GM20000 (cell line): Measurements from ENCODE around the gene TRIM43B.
"Not testable (repeated sequence)": the region's sequence is repeated elsewhere in the genome, so short reads cannot be mapped to it uniquely, and the experiment has no call there.

Source experiments
- DNase-seq: peaks from one replicate; pipeline ENCODE4 v3.0.0; 2012; ENCODE audit warnings: low spot score
- TF ChIP-seq, protein P1 (sequence below): IDR thresholded peaks from 2 replicates; pipeline ENCODE4 v1.5.1; 2012; ENCODE audit warnings: mild to moderate bottlenecking, control low read depth; ENCODE audit errors: extremely low read depth, missing control alignments

The TRIM43B gene

DNA sequence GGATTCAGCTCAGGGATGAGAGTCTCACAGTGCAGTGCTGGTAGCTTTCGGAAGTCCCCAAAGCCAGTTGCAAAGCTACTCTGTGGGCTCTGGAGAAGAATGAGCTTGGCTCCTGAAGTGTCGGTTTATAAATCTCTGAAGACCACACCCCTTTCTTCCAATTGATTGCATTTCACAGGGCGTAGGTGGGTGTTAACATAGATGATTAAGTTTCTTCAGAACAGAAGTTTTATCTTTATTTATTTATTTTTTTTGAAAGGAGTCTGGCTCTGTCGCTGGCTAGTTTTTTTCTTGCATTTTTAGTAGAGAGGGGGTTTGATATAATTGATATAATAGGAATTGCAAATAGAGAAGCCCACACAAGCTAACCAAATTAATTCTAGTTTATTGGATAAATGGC lies at the start of gene TRIM43B:
Gene TRIM43B, minus strand, starts transcription at position 101 of the 400 bp plus-strand sequence. CDS start 2,040 bp downstream, outside the sequence.
- not testable (repeated sequence) for DNase-seq

DNA sequence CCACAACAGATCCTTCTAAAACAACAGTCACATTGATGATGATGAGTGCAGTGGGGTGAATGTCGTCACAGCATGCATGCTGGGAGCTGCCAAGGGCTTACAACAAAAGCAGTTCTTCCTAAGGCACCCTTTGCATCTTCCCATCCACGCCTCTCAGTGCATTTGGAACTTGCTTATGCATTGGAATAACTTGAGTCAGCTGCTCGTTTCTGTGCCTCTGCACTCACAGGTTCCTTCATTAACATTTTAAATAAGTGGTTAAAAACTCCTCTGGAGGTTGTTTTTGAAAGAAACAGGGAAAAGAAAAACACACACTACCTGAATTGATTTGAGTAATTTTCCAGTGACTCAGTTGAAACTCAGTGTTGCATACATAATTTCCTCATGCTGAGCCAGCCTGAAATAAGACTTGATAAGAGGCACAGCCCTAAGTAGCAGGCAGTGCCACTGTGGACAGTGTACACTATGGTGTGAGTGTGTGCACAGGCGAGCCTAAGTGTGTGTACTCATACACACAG lies 46.8 kb upstream of the TRIM43B start:
- TF ChIP-seq, protein P1, sequence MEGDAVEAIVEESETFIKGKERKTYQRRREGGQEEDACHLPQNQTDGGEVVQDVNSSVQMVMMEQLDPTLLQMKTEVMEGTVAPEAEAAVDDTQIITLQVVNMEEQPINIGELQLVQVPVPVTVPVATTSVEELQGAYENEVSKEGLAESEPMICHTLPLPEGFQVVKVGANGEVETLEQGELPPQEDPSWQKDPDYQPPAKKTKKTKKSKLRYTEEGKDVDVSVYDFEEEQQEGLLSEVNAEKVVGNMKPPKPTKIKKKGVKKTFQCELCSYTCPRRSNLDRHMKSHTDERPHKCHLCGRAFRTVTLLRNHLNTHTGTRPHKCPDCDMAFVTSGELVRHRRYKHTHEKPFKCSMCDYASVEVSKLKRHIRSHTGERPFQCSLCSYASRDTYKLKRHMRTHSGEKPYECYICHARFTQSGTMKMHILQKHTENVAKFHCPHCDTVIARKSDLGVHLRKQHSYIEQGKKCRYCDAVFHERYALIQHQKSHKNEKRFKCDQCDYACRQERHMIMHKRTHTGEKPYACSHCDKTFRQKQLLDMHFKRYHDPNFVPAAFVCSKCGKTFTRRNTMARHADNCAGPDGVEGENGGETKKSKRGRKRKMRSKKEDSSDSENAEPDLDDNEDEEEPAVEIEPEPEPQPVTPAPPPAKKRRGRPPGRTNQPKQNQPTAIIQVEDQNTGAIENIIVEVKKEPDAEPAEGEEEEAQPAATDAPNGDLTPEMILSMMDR = no peak
- no peak for DNase-seq

DNA sequence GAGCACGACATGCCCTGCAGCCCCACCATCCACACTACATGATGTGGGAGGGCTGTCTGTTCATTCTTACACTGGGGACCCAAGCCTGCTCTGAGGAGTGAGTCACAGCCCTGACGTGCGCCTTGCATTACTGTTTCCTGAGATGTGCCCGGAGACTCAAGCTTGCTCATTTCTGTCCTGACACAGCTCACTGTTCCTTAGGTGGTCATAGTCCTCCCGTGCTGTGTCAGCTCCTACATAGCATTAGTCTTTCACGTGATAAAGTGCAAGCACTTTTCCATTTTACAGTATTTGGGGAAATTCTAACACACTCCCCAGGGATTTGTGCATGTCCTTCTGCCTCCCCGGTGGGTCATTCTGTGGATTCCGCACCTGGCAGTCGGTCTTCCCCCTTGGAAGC lies 46.2 kb upstream of the TRIM43B start:
- TF ChIP-seq, protein P1 = no peak
- peak; percentile 61 for DNase-seq

DNA sequence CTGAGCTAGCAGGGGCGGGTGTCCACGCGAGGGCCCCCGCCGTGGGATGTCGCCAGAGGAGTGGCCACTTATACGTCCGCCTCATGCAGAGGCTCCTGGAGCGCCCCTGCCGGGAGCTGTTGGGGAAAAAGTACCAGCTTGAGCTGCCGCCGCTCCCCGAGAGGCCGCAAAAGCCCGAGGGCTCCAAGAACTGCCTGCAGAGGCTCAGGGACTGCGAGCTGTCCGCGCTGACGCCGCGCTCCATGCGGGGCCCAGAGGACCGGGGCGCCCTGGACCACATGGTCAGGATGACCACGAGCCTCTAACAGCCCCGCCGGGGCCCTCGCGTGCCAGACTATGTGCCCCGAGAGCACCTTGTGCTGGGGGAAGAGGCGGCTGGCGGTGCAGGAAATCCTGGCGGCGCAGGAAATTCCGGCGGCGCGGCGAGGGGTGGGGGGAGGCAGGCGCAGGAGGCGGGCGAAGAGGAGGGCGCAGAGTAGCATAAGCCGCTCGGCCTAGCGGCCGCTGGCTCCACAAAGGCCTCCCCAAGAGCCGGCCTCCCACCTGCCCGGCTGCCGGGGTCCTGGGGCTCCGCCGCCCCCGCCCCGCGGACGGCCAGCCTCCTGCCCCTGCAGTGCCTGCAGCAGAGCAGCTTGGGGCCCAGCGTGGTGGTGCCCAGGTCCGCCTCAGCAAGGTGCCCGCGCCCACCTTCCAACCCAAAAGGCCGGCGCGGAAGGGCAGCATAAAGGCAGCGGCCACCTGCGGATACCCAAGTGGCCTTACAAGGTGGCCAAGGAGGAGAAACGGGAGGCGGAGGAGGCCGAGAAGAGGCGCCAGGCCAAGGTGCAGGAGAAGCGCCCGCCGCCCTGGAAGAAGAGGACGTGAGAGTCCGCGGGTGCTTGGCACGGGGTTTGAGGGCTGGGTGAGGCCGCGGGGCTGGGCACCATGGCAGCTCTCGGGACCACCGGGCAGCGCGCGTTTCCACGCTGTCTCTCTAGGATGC lies 42.1 kb upstream of the TRIM43B start:
- DNase-seq = peak; percentile 80
- TF ChIP-seq, protein P1 = no peak

DNA sequence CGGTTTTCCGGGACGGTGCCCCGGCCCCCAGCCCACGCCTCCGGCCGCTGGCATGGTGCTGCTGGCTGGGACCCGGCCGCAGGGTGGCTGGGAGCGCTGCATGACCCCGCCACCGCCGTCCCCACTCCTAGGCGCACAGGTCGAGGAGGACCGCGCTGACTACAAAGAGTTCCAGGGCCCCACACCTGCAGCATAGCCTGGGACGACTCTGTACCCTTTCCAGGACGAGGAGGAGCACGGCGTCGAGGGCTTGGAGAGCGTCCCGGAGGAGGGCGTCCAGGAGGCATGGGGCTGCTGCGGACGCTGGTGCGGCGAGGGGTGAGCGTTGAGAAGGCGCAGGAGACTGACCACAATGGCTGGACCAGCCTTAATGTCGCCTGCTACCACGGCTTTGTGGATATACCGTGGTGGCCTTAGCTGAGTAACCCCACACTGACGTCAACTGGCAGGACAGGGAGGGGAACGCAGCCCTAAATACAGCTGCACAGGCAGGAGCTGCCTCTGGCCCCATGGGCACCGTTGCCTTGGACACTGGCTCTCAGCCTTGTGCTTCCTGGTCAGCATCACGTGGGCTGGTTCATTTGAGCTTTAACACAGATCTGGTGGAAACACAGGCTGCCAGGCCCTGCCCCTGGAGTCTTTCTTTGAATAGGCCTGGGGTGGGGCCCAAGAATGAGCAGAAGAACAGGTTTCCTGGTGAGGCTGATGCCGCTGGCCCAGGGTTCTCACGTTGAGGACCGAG lies 40.9 kb upstream of the TRIM43B start:
- peak; percentile 34 for DNase-seq
- TF ChIP-seq, protein P1 = no peak

DNA sequence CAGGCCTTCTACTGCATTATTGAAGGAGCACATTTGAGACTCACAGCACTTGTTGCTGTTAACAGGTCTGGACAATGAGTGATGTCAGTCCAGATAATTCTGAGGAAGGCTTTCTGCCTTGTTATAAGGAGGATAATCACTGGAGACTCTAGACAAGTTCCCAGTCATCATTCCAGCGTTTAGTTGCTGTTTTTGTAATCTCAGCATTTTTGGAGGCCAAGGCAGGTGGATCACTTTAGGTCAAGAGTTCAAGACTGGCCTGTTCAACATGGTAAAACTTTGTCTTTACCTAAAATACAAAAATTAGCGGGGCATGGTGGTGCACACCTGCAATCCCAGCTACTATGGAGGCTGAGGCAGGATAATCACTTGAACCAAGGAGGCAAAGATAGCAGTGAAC lies 39.6 kb upstream of the TRIM43B start:
- DNase-seq = no peak
- TF ChIP-seq, protein P1 = no peak

DNA sequence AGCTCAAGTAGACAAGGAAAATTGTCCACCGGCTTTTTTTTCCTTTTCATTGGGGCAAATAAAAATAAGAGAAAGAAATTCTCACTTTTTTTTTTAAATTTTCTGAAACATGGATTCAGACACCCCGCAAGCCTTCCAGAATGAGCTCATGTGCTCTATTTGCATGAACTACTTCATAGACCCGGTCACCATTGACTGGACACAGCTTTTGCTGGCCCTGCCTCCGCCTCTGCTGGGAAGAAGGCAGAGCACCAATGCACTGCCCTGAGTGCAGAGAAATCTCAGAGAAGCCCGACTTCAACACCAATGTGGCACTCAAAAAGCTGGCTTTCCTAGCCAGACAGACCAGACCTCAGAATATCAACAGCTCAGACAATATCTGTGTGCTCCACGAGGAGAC lies 30.2 kb upstream of the TRIM43B start:
- DNase-seq = no peak
- TF ChIP-seq, protein P1 = no peak

DNA sequence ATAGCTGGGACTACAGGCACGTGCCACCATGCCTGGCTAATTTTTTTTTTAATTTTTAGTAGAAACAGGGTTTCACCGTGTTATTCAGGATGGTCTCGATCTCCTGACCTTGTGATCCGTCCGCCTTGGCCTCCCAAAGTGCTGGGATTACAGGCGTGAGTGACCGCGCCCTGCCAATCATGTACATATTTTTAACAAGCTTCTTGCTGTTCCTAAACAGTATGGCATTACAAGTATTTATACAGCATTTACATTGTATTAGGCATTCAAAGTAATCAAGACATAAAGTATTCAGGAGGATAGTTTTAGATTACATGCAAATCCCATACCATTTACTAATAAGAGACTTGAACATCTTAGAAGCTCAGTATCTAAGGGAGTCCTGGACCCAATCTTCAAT lies 29.7 kb upstream of the TRIM43B start:
- DNase-seq = not testable (repeated sequence)
